Left ventricle myocardium inferior (tissue), 1 donor: ENCODE results near the gene RGS6. TPM values are rescaled to one million over a fixed set of nuclear protein-coding genes. Genes with fewer than 3 reads are reported as not detected.

ENCODE experiments used
- DNase-seq: peaks from one replicate; pipeline ENCODE4 v3.0.0-alpha.2; 2020
- H3K27ac ChIP-seq: fragments of 200-600 bp; replicated peaks from 2 replicates; pipeline ENCODE4 v1.8.0; 2021
- H3K27me3 ChIP-seq: fragments of 200-600 bp; 2 replicates; pipeline ENCODE4 v1.8.0; 2021; ENCODE audit warnings: low read depth
- H3K36me3 ChIP-seq: fragments of 200-600 bp; 2 replicates; pipeline ENCODE4 v1.8.0; 2021
- H3K4me1 ChIP-seq: fragments of 200-600 bp; 2 replicates; pipeline ENCODE4 v1.8.0; 2021
- H3K4me3 ChIP-seq: fragments of 200-600 bp; 2 replicates; pipeline ENCODE4 v1.8.0; 2021; ENCODE audit warnings: mild to moderate bottlenecking, moderate library complexity
- H3K9me3 ChIP-seq: fragments of 200-600 bp; replicated peaks from 2 replicates; pipeline ENCODE4 v1.8.0; 2021
- CTCF ChIP-seq: fragments of 200-600 bp; IDR thresholded peaks from 2 replicates; pipeline ENCODE4 v1.8.0; 2021; ENCODE audit warnings: antibody characterized with exemption, mild to moderate bottlenecking, borderline replicate concordance
- intact Hi-C: fragments of 100-400 bp; cut with micrococcal nuclease; formaldehyde crosslinking; loops from one replicate; pipeline ENCODE4 v1.11.0; 2022
- total RNA-seq: library from RNA; stranded (reverse); fragmentation: NEBNext Ultra II Directional; extraction: Animal tissue kit (Norgen Biotek cat#: 25700); gene quantifications from one replicate; pipeline ENCODE4 v1.2.1, GENCODE V29; 2021
- donor health status: DM: no; HTN: yes; CAD: no; lungs with severe emphysema.

RGS6 gene
- total RNA-seq, 1 donor from 2014 or later: 23.0 TPM

GRCh38 chr14:72061718-72062117, 129.5 kb downstream of the RGS6 start:
- H3K4me1 ChIP-seq: peaks cover 10% of the 10 kb centered on the region
- H3K9me3 ChIP-seq: no peaks in the 10 kb centered on the region
- H3K27ac ChIP-seq: no peak overlapping the region
- no peaks in the 10 kb centered on the region for H3K27me3 ChIP-seq
- DNase-seq: no peak
- no peak overlapping the region for H3K4me3 ChIP-seq
- no peaks in the 10 kb centered on the region for H3K36me3 ChIP-seq
- intact Hi-C loops: no loop called here
- TF ChIP-seq CTCF: no peak

GRCh38 chr14:72063761-72064282, 131.6 kb downstream of the RGS6 start:
- Histone ChIP-seq H3K9me3 (no peaks in the 10 kb centered on the region), H3K27me3 (no peaks in the 10 kb centered on the region), H3K4me1 (peaks cover 10% of the 10 kb centered on the region), H3K27ac (no peak overlapping the region), H3K36me3 (no peaks in the 10 kb centered on the region), H3K4me3 (no peak overlapping the region)
- no peak for TF ChIP-seq CTCF
- no peak for DNase-seq
- intact Hi-C loops: no loop called here

GRCh38 chr14:72064501-72064900, 132.3 kb downstream of the RGS6 start:
- Histone ChIP-seq H3K27ac (no peak overlapping the region), H3K36me3 (no peaks in the 10 kb centered on the region), H3K4me3 (no peak overlapping the region), H3K27me3 (no peaks in the 10 kb centered on the region), H3K9me3 (no peaks in the 10 kb centered on the region), H3K4me1 (peaks cover 10% of the 10 kb centered on the region)
- intact Hi-C loops: no loop called here
- no peak for DNase-seq
- TF ChIP-seq CTCF: no peak

GRCh38 chr14:72070458-72070857, 138.2 kb downstream of the RGS6 start:
- H3K9me3 ChIP-seq: no peaks in the 10 kb centered on the region
- no peak for DNase-seq
- intact Hi-C loops: no loop called here

GRCh38 chr14:72075649-72076334, 143.6 kb downstream of the RGS6 start:
- Histone ChIP-seq H3K27me3 (no peaks in the 10 kb centered on the region), H3K4me3 (no peak overlapping the region), H3K27ac (no peak overlapping the region), H3K36me3 (no peaks in the 10 kb centered on the region), H3K9me3 (no peaks in the 10 kb centered on the region), H3K4me1 (no peaks in the 10 kb centered on the region)
- no peak for DNase-seq
- no peak for TF ChIP-seq CTCF
- intact Hi-C loops: no loop called here

More at GRCh38 chr14:72070458-72070857, 138.2 kb downstream of the RGS6 start:
- no peak for TF ChIP-seq CTCF
- Histone ChIP-seq H3K27ac (no peak overlapping the region), H3K4me3 (no peak overlapping the region), H3K4me1 (no peaks in the 10 kb centered on the region), H3K36me3 (no peaks in the 10 kb centered on the region), H3K27me3 (no peaks in the 10 kb centered on the region)
